AG08396 (cell line): ENCODE results near the gene YARS2.

Source experiments
- DNase-seq: peaks from one replicate; pipeline ENCODE4 v3.0.0; 2012; ENCODE audit warnings: low spot score, mixed read lengths

The YARS2 gene

GRCh38 chr12:32755654-32756475 lies at the start of gene YARS2:
TSS of gene YARS2 (minus strand) at chr12:32755897. CDS start at chr12:32755874, 23 bp downstream.
- DNase-seq, result peak; percentile 94

GRCh38 chr12:32804301-32804700 lies 48.6 kb upstream of the YARS2 start:
- no peak for DNase-seq

DNA sequence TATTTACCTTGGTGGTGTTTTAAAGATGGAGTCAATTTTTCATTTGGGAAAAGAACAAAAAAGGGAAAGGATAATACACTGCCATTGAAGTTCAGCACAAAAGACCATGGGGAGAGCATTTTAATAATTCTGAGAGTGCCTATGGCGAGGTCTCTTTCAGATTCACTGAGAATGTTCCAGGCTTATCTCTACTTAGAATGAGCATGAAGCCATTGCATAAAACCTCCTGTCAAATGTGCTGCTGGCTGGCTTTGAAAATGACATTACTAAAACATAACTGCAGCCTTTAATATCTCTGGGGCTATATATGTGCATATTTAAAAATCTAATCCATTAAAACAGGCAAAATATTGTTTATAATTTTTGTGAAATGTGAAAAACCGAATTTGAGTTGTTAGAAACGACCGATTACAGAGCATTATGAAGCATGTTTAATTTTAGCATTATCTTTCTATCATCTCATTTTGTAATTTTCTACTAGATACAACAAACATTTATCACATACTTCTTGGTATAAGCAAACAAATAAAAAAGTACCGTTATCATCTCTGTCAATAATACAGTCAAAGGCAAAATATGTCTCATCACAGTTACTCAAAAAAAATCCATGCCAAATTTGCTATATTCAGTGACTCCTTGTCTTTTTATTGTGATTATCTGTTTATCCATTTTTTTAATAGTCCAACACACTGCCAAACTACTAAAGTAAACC lies 45.7 kb upstream of the YARS2 start:
- no peak for DNase-seq

DNA sequence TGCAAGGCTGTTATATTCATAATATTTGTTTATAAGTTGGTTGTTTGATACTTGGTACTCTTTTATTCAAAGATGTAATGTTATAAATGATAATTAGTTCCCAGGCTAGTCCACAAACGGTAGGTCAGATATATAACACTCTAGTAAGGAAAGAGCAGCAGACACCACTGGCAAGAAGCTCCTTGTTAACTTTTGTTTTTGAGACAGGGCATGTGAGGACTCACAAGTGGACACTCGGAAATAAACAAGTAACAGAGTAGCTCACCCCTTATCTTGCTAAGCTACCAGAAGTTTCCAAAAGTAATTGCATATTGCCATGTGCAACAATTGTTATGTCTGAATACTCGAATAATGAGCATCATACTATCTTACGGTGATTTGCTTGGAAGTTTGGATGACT lies 38.6 kb upstream of the YARS2 start:
- no peak for DNase-seq

DNA sequence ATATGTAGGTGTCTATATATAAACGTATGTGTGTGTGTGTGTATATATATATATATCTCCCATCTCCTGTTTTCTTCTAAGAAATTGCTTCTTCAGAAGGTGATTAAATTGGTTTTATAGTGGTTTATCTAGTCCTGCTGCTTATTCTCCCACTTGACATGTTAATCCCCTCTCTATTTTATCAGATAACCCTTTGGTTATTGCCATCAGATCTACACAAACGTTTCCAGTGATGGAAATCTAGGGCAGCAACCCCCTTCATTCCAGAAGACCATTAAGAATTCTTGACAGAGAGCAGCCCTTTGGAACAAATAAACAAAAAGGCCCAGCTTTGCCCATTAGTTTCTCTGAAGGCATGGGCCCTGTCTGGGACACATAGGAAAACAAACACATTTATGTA lies 34.2 kb upstream of the YARS2 start:
- no peak for DNase-seq

DNA sequence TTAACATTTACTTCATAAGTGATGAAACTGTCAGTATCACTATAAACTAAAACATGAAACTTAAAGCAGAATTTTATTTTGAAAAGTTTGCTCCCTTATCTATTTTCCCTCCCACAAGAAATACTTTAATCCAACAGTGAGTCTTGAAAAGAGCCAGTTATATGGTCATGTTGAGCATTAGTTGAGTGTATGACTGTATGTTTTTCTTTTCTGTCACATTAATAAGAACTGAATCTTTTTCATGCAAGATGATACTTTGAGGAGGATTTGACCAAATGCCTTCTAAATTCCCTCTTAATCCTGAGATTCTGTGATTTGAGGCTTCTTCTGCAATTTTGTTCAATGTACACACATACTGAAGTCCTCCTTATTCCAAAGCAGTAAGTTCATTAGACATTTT lies 33.7 kb upstream of the YARS2 start:
- no peak for DNase-seq

DNA sequence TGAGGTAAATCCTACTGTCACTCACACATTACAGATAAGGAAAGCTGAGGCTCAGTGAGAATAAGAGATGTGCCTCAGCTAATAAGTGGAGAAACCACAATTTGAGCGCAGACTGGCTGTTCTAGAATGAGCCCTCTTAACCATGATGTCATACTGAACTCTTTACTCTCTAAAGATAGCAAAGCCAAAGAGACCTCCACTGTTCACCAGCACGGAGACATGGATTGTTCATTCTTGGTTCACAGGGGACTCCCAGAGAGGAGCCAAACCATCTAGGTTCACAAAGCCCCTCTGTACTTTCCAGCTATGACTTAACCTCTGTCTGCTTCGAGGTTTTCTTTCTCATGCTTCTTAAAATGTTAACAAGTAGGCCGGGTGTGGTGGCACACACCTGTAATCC lies 32.7 kb upstream of the YARS2 start:
- no peak for DNase-seq

DNA sequence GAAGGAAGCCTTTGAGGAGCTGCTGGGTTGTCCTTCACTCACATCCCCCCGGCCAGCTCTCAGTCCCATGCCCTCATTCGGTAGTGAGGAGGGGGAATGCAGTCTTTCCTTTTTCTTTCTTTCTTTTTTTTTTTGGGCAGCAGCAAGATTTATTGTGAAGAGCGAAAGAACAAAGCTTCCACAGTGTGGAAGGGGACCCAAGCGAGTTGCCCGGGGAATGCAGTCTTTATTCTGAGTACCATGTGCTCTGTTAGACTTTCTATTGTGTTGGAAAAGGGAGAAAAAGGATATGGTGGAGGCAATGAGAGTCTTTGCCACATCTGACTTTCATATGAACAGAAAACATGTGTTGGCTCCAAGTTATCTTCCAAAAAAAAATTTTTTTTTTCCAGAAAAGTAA lies 29.9 kb upstream of the YARS2 start:
- DNase-seq, result no peak

GRCh38 chr12:32783029-32783428 lies 27.3 kb upstream of the YARS2 start:
- no peak for DNase-seq

- DNase-seq, result no peak
Observed at GRCh38 chr12:32780071-32780470, 24.4 kb upstream of the YARS2 start.

- DNase-seq, result no peak
Observed at GRCh38 chr12:32777691-32778175, 22.0 kb upstream of the YARS2 start.

GRCh38 chr12:32777159-32777558 lies 21.5 kb upstream of the YARS2 start:
- no peak for DNase-seq

GRCh38 chr12:32776258-32776657 lies 20.6 kb upstream of the YARS2 start:
- no peak for DNase-seq

GRCh38 chr12:32773691-32774090 lies 18.0 kb upstream of the YARS2 start:
- no peak for DNase-seq

- no peak for DNase-seq
Observed at GRCh38 chr12:32770141-32770540, 14.4 kb upstream of the YARS2 start.

DNA sequence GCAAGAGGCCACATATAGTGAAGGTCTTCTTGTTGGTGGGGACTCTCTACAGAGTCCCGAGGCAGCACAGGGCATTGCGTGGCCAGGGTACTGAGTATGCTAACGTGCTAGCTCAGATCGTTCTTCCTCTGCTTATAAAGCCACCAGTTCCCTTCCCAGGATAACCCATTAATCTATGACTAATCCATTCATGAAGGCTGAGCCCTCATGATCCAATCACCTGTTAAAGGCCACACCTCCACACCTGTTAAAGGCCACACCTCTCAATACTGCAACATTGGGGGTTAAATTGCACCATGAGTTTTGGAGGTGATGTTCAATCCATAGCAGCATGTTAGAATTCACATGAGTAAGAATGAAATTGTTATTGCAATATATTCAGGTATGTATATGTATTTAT lies 12.8 kb upstream of the YARS2 start:
- no peak for DNase-seq

- DNase-seq, result no peak
Observed at GRCh38 chr12:32765906-32766305, 10.2 kb upstream of the YARS2 start.

- DNase-seq, result no peak
Observed at GRCh38 chr12:32761716-32762115, 6.0 kb upstream of the YARS2 start.

- DNase-seq, result no peak
Observed at GRCh38 chr12:32757157-32757556, 1.5 kb upstream of the YARS2 start.

- no peak for DNase-seq
Observed at GRCh38 chr12:32756476-32757066, 874 bp upstream of the YARS2 start.

DNA sequence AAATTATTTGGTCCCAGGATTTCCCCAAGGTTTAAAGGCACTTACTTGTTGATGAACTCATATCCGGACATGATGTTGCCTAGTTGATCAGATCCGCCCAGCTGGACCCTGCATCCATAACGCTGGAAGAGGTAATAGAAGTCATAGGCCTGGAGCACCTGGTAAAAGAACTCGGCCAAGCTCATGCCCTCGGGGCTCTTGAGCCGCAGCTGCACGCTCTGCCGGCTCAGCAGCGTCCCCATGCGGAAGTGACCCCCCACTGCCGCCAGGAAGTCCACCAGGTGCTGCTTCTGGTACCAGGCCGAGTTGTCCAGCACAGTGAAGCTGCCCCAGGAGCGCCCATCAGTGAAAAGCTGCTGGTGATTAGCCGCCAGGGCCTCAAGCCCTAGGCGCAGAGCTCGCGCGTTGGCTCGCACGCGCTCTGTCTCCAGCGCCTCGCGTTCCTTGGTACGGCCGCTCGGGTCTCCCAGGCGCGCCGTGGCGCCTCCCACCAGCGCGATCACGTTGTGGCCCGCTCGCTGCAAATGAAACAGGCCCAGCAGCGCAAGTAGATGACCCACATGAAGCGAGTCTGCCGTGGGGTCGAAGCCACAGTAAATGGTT lies 545 bp downstream of the YARS2 start:
- peak; percentile 66 for DNase-seq

DNA sequence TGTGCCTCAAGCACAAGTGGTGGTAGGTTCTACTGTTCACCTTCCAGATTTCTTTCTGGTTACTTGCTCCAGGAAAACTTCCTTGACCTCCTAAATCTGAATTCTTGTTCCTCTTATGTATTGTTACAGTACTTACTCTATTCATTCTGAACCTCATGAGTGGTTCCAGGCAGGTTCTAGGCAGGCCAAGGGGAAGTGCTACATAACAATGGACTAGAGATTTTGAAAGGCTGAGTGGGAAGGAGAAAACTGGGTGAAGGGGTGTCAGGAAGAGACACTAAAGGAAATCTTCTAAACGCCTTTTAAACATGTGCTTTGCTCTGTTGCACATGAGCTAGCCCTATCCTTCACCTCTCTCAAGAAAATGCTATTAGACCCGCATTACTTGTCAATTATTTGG lies 1.6 kb downstream of the YARS2 start:
- DNase-seq, result no peak

- DNase-seq, result no peak
Observed at GRCh38 chr12:32753605-32754004, 2.1 kb downstream of the YARS2 start.
